ENCODE measurements around the gene POU2F1. TPM values are rescaled to one million over a fixed set of nuclear protein-coding genes. Genes with fewer than 3 reads are reported as not detected.

The POU2F1 gene
- total and polyA plus RNA-seq, 7 experiments from 2014 or later = 9.1 to 36.6 (median 22.8) TPM

- Mint-ChIP-seq H3K4me1 (peaks cover 18 to 37% (median 30%) of the 10 kb centered on the region in 7 donors), H3K27ac (no peak overlapping the region), H3K4me3 (no peak overlapping the region), H3K36me3 (peaks cover 8 to 19% (median 16%) of the 10 kb centered on the region in 5 donors), H3K27me3 (no peaks in the 10 kb centered on the region), H3K9me3 (peaks cover 0 to 5% (median 4%) of the 10 kb centered on the region in 11 donors)
- peaks cover 0 to 6% (median 0%) of the 10 kb centered on the region in 3 experiments for H3K9me3 ChIP-seq (ENCODE audit: control insufficient read depth in 2 of 3, low read length in 3 of 3)
- ChIA-PET CTCF (interaction anchor here (1.2 kb wide), 1 partner anchor 16 kb away, joined by 4 read pairs; no protein-coding TSS in a partner anchor), POLR2A (no interaction called here)
- intact Hi-C loops (cut with micrococcal nuclease) = no loop called here
- ATAC-seq (no peak), DNase-seq (no peak)
- H3K27ac ChIP-seq (ENCODE audit: low read depth, low read length) = no peak overlapping the region
- no peaks in the 10 kb centered on the region for H3K27me3 ChIP-seq (ENCODE audit: control insufficient read depth in 2 of 2, insufficient read depth in 2 of 2, low read length in 2 of 2)
- H3K36me3 ChIP-seq (ENCODE audit: control insufficient read depth in 2 of 3, insufficient read depth in 3 of 3, low read length in 3 of 3) = peaks cover 0 to 5% (median 0%) of the 10 kb centered on the region in 3 experiments
- peaks cover 0 to 6% of the 10 kb centered on the region in 2 donors for H3K4me1 ChIP-seq (ENCODE audit: control insufficient read depth in 2 of 2, insufficient read depth in 2 of 2, low read length in 2 of 2)
- no peak overlapping the region for H3K4me3 ChIP-seq (ENCODE audit: low read length)
Observed at GRCh38 chr1:167247754-167248153, 27.1 kb downstream of the POU2F1 start.

- peaks cover 5 to 14% (median 11%) of the 10 kb centered on the region in 5 donors for H3K36me3 Mint-ChIP-seq
- H3K27me3 Mint-ChIP-seq = no peaks in the 10 kb centered on the region
- H3K4me3 ChIP-seq (ENCODE audit: low read length) = no peak overlapping the region
- H3K27me3 ChIP-seq (ENCODE audit: control insufficient read depth in 2 of 2, insufficient read depth in 2 of 2, low read length in 2 of 2) = no peaks in the 10 kb centered on the region
- POLR2A ChIA-PET = no interaction called here
- H3K27ac Mint-ChIP-seq = no peak overlapping the region
- H3K9me3 ChIP-seq (ENCODE audit: control insufficient read depth in 2 of 3, low read length in 3 of 3) = peaks cover 0 to 4% (median 0%) of the 10 kb centered on the region in 3 experiments
- DNase-seq (no peak), ATAC-seq (no peak)
- CTCF ChIA-PET = no interaction called here
- H3K27ac ChIP-seq (ENCODE audit: low read depth, low read length) = no peak overlapping the region
- H3K4me1 Mint-ChIP-seq = peaks cover 13 to 39% (median 27%) of the 10 kb centered on the region in 7 donors
- H3K9me3 Mint-ChIP-seq = peaks cover 0 to 1% (median under 1%) of the 10 kb centered on the region in 11 donors
- peaks cover 0 to under 1% (median 0%) of the 10 kb centered on the region in 3 experiments for H3K36me3 ChIP-seq (ENCODE audit: control insufficient read depth in 2 of 3, insufficient read depth in 3 of 3, low read length in 3 of 3)
- H3K4me1 ChIP-seq (ENCODE audit: control insufficient read depth in 2 of 2, insufficient read depth in 2 of 2, low read length in 2 of 2) = peaks cover 0 to 6% of the 10 kb centered on the region in 2 donors
- intact Hi-C loops (cut with micrococcal nuclease) = no loop called here
- peak overlapping the region in 1 of 10 donors; percentile 5 for H3K4me3 Mint-ChIP-seq
Observed at GRCh38 chr1:167248707-167249642, 28.3 kb downstream of the POU2F1 start.

- H3K4me3 Mint-ChIP-seq = no peak overlapping the region
- no peak for DNase-seq
- Histone ChIP-seq H3K27ac (ENCODE audit: low read depth, low read length) (no peak overlapping the region), H3K27me3 (ENCODE audit: control insufficient read depth in 2 of 2, insufficient read depth in 2 of 2, low read length in 2 of 2) (no peaks in the 10 kb centered on the region), H3K36me3 (ENCODE audit: control insufficient read depth in 2 of 3, insufficient read depth in 3 of 3, low read length in 3 of 3) (no peaks in the 10 kb centered on the region), H3K4me3 (ENCODE audit: low read length) (no peak overlapping the region), H3K4me1 (ENCODE audit: control insufficient read depth in 2 of 2, insufficient read depth in 2 of 2, low read length in 2 of 2) (peaks cover 0 to 6% of the 10 kb centered on the region in 2 donors), H3K9me3 (ENCODE audit: control insufficient read depth in 2 of 3, low read length in 3 of 3) (no peaks in the 10 kb centered on the region)
- H3K27ac Mint-ChIP-seq = no peak overlapping the region
- peaks cover 12 to 40% (median 29%) of the 10 kb centered on the region in 7 donors for H3K4me1 Mint-ChIP-seq
- ChIA-PET CTCF (no interaction called here), POLR2A (no interaction called here)
- no peaks in the 10 kb centered on the region for H3K9me3 Mint-ChIP-seq
- intact Hi-C loops (cut with micrococcal nuclease) = no loop called here
- peak; percentile 38 for ATAC-seq
- peaks cover 4 to 10% (median 7%) of the 10 kb centered on the region in 5 donors for H3K36me3 Mint-ChIP-seq
- no peaks in the 10 kb centered on the region for H3K27me3 Mint-ChIP-seq
Observed at GRCh38 chr1:167249702-167250101, 29.0 kb downstream of the POU2F1 start.

- H3K9me3 Mint-ChIP-seq = no peaks in the 10 kb centered on the region
- ChIA-PET POLR2A (no interaction called here), CTCF (interaction anchor here (0.8 kb wide), 1 partner anchor 365 kb away, joined by 3 read pairs; no protein-coding TSS in a partner anchor)
- peaks cover 0 to 6% of the 10 kb centered on the region in 2 donors for H3K4me1 ChIP-seq (ENCODE audit: control insufficient read depth in 2 of 2, insufficient read depth in 2 of 2, low read length in 2 of 2)
- H3K4me3 Mint-ChIP-seq = no peak overlapping the region
- DNase-seq (no peak), ATAC-seq (no peak)
- H3K36me3 ChIP-seq (ENCODE audit: control insufficient read depth in 2 of 3, insufficient read depth in 3 of 3, low read length in 3 of 3) = no peaks in the 10 kb centered on the region
- no peak overlapping the region for H3K4me3 ChIP-seq (ENCODE audit: low read length)
- intact Hi-C loops (cut with micrococcal nuclease) = no loop called here
- peaks cover 14 to 46% (median 35%) of the 10 kb centered on the region in 7 donors for H3K4me1 Mint-ChIP-seq
- no peak overlapping the region for H3K27ac Mint-ChIP-seq
- no peak overlapping the region for H3K27ac ChIP-seq (ENCODE audit: low read depth, low read length)
- peaks cover 4 to 10% (median 7%) of the 10 kb centered on the region in 5 donors for H3K36me3 Mint-ChIP-seq
- H3K27me3 ChIP-seq (ENCODE audit: control insufficient read depth in 2 of 2, insufficient read depth in 2 of 2, low read length in 2 of 2) = no peaks in the 10 kb centered on the region
- H3K9me3 ChIP-seq (ENCODE audit: control insufficient read depth in 2 of 3, low read length in 3 of 3) = no peaks in the 10 kb centered on the region
- H3K27me3 Mint-ChIP-seq = no peaks in the 10 kb centered on the region
Observed at GRCh38 chr1:167250482-167250881, 29.8 kb downstream of the POU2F1 start.

- DNase-seq (no peak), ATAC-seq (no peak)
- H3K27ac Mint-ChIP-seq = no peak overlapping the region
- CTCF ChIA-PET = interaction anchor here (0.8 kb wide), 1 partner anchor 366 kb away, joined by 3 read pairs; no protein-coding TSS in a partner anchor
- no peaks in the 10 kb centered on the region for H3K9me3 ChIP-seq (ENCODE audit: control insufficient read depth in 2 of 3, low read length in 3 of 3)
- H3K4me3 ChIP-seq (ENCODE audit: low read length) = no peak overlapping the region
- no peaks in the 10 kb centered on the region for H3K27me3 ChIP-seq (ENCODE audit: control insufficient read depth in 2 of 2, insufficient read depth in 2 of 2, low read length in 2 of 2)
- H3K9me3 Mint-ChIP-seq = no peaks in the 10 kb centered on the region
- no peaks in the 10 kb centered on the region for H3K36me3 ChIP-seq (ENCODE audit: control insufficient read depth in 2 of 3, insufficient read depth in 3 of 3, low read length in 3 of 3)
- H3K4me1 Mint-ChIP-seq = peaks cover 18 to 55% (median 45%) of the 10 kb centered on the region in 7 donors
- H3K36me3 Mint-ChIP-seq = peaks cover 4 to 14% (median 9%) of the 10 kb centered on the region in 5 donors
- no peak overlapping the region for H3K27ac ChIP-seq (ENCODE audit: low read depth, low read length)
- no peaks in the 10 kb centered on the region for H3K27me3 Mint-ChIP-seq
- H3K4me1 ChIP-seq (ENCODE audit: control insufficient read depth in 2 of 2, insufficient read depth in 2 of 2, low read length in 2 of 2) = peaks cover 0 to 6% of the 10 kb centered on the region in 2 donors
- intact Hi-C loops (cut with micrococcal nuclease) = no loop called here
- POLR2A ChIA-PET = interaction anchor here (1.0 kb wide), 1 partner anchor 29 kb away, joined by 3 read pairs; no protein-coding TSS in a partner anchor
- H3K4me3 Mint-ChIP-seq = no peak overlapping the region
Observed at GRCh38 chr1:167251472-167251871, 30.8 kb downstream of the POU2F1 start.

- DNase-seq = no peak
Observed at GRCh38 chr1:167252986-167253385, 32.3 kb downstream of the POU2F1 start.

More at GRCh38 chr1:167252986-167253385, 32.3 kb downstream of the POU2F1 start:
- Histone ChIP-seq H3K36me3 (ENCODE audit: control insufficient read depth in 2 of 3, insufficient read depth in 3 of 3, low read length in 3 of 3) (no peaks in the 10 kb centered on the region), H3K9me3 (ENCODE audit: control insufficient read depth in 2 of 3, low read length in 3 of 3) (no peaks in the 10 kb centered on the region), H3K4me3 (ENCODE audit: low read length) (no peak overlapping the region), H3K27me3 (ENCODE audit: control insufficient read depth in 2 of 2, insufficient read depth in 2 of 2, low read length in 2 of 2) (no peaks in the 10 kb centered on the region), H3K4me1 (ENCODE audit: control insufficient read depth in 2 of 2, insufficient read depth in 2 of 2, low read length in 2 of 2) (no peaks in the 10 kb centered on the region), H3K27ac (ENCODE audit: low read depth, low read length) (no peak overlapping the region)
- Mint-ChIP-seq H3K4me1 (peaks cover 13 to 50% (median 43%) of the 10 kb centered on the region in 7 donors), H3K27ac (no peak overlapping the region), H3K36me3 (peaks cover 4 to 14% (median 5%) of the 10 kb centered on the region in 5 donors), H3K4me3 (no peak overlapping the region), H3K27me3 (no peaks in the 10 kb centered on the region), H3K9me3 (no peaks in the 10 kb centered on the region)
- ATAC-seq = no peak
- intact Hi-C loops (cut with micrococcal nuclease) = no loop called here
- ChIA-PET POLR2A (interaction anchor here (0.6 to 1.0 kb wide), 2 partner anchors 21 to 32 kb away, joined by 3 to 4 read pairs; partner anchors contain the start of gene POU2F1), CTCF (interaction anchor here (0.8 to 3.4 kb wide), 2 partner anchors 15 to 90 kb away, joined by 3 to 10 read pairs; no protein-coding TSS in a partner anchor)

Data from naive thymus-derived CD4-positive, alpha-beta T cell (primary cell).